GM23338 (cell line): ENCODE measurements around the gene ZNF787.

Experiments
- CREB1 ChIP-seq: fragments of 250-450 bp; sonication (Bioruptor Pico); IDR thresholded peaks from 2 replicates; pipeline ENCODE4 v1.5.0; 2020; ENCODE audit warnings: low read depth, mild to moderate bottlenecking, moderate library complexity
- EZH2 ChIP-seq: fragments of 200-600 bp; sonication (generic); IDR thresholded peaks from one replicate; pipeline ENCODE4 v1.8.0; 2017; ENCODE audit warnings: antibody characterized with exemption, mild to moderate bottlenecking, low read depth; ENCODE audit not compliant: unreplicated experiment
- EZH2phosphoT487 ChIP-seq: fragments of 200-600 bp; sonication (generic); IDR thresholded peaks from one replicate; pipeline ENCODE4 v1.8.1; 2018; ENCODE audit warnings: antibody characterized with exemption; ENCODE audit not compliant: unreplicated experiment
- POLR2AphosphoS5 ChIP-seq: IDR thresholded peaks from 2 replicates; pipeline ENCODE4 v1.6.1; 2016; ENCODE audit warnings: antibody characterized with exemption, low read depth
- STAT1 ChIP-seq: IDR thresholded peaks from one replicate; pipeline ENCODE4 v1.6.1; 2016; ENCODE audit warnings: antibody characterized with exemption; ENCODE audit not compliant: unreplicated experiment
- ZNF114 ChIP-seq: fragments of 250-450 bp; sonication (Bioruptor Pico); IDR thresholded peaks from 2 replicates; pipeline ENCODE4 v1.5.0; 2020; ENCODE audit warnings: mild to moderate bottlenecking, moderate library complexity
- ZNF331 ChIP-seq: fragments of 250-450 bp; sonication (Bioruptor Pico); IDR thresholded peaks from 2 replicates; pipeline ENCODE4 v1.5.0; 2020; ENCODE audit warnings: low read depth, mild to moderate bottlenecking, moderate library complexity
- TF ChIP-seq, protein P1 (sequence below), 2 experiments: fragments of 200-600 bp in 1 of 2; sonication (generic) in 1 of 2; conservative IDR thresholded peaks; 2 replicates each; pipeline versions ENCODE4 v1.5.1 to v1.6.1; 2016 to 2017; ENCODE audit warnings: antibody characterized with exemption in 2 of 2, low read depth in 2 of 2, mild to moderate bottlenecking in 2 of 2, moderate library complexity in 1 of 2
- TF ChIP-seq, protein P2 (sequence below): IDR thresholded peaks from one replicate; pipeline ENCODE4 v1.6.1; 2018; ENCODE audit warnings: antibody characterized with exemption; ENCODE audit not compliant: unreplicated experiment
- TF ChIP-seq, protein P3 (sequence below): IDR thresholded peaks from 2 replicates; pipeline ENCODE4 v1.6.1; 2016; ENCODE audit warnings: antibody characterized with exemption
- TF ChIP-seq, protein P4 (sequence below): fragments of 250-450 bp; sonication (Bioruptor Pico); IDR thresholded peaks from 2 replicates; pipeline ENCODE4 v1.5.0; 2020; ENCODE audit warnings: mild to moderate bottlenecking, moderate library complexity

DNA sequence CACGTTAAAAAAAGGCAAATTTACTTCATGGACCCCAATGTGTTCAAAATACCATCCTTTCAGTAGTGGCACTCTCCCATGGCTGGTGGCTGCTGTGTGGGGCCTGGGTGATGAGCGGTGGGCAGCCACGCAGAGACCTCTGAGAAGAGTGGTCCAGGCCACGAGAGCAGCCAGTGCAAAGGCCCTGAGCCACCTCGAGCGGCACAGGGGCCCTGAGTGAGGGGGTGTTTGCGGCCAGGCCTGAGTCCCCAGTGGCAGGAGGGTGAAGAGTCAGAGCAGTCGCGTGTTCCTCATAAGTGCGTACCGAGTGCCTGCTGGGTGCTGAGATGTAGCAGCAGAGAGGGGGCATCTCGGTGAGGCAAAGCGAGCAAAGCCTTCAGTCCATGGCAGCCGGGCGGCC lies 27.0 kb upstream of the ZNF787 start:
- TF ChIP-seq, protein P1, sequence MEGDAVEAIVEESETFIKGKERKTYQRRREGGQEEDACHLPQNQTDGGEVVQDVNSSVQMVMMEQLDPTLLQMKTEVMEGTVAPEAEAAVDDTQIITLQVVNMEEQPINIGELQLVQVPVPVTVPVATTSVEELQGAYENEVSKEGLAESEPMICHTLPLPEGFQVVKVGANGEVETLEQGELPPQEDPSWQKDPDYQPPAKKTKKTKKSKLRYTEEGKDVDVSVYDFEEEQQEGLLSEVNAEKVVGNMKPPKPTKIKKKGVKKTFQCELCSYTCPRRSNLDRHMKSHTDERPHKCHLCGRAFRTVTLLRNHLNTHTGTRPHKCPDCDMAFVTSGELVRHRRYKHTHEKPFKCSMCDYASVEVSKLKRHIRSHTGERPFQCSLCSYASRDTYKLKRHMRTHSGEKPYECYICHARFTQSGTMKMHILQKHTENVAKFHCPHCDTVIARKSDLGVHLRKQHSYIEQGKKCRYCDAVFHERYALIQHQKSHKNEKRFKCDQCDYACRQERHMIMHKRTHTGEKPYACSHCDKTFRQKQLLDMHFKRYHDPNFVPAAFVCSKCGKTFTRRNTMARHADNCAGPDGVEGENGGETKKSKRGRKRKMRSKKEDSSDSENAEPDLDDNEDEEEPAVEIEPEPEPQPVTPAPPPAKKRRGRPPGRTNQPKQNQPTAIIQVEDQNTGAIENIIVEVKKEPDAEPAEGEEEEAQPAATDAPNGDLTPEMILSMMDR (conservative IDR thresholded peaks at IDR 0.05; ENCODE audit: low read depth in 2 of 2): no peak
- TF ChIP-seq, protein P2, sequence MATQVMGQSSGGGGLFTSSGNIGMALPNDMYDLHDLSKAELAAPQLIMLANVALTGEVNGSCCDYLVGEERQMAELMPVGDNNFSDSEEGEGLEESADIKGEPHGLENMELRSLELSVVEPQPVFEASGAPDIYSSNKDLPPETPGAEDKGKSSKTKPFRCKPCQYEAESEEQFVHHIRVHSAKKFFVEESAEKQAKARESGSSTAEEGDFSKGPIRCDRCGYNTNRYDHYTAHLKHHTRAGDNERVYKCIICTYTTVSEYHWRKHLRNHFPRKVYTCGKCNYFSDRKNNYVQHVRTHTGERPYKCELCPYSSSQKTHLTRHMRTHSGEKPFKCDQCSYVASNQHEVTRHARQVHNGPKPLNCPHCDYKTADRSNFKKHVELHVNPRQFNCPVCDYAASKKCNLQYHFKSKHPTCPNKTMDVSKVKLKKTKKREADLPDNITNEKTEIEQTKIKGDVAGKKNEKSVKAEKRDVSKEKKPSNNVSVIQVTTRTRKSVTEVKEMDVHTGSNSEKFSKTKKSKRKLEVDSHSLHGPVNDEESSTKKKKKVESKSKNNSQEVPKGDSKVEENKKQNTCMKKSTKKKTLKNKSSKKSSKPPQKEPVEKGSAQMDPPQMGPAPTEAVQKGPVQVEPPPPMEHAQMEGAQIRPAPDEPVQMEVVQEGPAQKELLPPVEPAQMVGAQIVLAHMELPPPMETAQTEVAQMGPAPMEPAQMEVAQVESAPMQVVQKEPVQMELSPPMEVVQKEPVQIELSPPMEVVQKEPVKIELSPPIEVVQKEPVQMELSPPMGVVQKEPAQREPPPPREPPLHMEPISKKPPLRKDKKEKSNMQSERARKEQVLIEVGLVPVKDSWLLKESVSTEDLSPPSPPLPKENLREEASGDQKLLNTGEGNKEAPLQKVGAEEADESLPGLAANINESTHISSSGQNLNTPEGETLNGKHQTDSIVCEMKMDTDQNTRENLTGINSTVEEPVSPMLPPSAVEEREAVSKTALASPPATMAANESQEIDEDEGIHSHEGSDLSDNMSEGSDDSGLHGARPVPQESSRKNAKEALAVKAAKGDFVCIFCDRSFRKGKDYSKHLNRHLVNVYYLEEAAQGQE: no peak
- TF ChIP-seq POLR2AphosphoS5 (no peak), CREB1 (CRISPR knock-in tag) (no peak), EZH2phosphoT487 (no peak), EZH2 (no peak), STAT1 (no peak), ZNF114 (CRISPR knock-in tag) (no peak), ZNF331 (CRISPR knock-in tag) (no peak)
- TF ChIP-seq, protein P3, sequence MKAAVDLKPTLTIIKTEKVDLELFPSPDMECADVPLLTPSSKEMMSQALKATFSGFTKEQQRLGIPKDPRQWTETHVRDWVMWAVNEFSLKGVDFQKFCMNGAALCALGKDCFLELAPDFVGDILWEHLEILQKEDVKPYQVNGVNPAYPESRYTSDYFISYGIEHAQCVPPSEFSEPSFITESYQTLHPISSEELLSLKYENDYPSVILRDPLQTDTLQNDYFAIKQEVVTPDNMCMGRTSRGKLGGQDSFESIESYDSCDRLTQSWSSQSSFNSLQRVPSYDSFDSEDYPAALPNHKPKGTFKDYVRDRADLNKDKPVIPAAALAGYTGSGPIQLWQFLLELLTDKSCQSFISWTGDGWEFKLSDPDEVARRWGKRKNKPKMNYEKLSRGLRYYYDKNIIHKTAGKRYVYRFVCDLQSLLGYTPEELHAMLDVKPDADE: no peak
- TF ChIP-seq, protein P4, sequence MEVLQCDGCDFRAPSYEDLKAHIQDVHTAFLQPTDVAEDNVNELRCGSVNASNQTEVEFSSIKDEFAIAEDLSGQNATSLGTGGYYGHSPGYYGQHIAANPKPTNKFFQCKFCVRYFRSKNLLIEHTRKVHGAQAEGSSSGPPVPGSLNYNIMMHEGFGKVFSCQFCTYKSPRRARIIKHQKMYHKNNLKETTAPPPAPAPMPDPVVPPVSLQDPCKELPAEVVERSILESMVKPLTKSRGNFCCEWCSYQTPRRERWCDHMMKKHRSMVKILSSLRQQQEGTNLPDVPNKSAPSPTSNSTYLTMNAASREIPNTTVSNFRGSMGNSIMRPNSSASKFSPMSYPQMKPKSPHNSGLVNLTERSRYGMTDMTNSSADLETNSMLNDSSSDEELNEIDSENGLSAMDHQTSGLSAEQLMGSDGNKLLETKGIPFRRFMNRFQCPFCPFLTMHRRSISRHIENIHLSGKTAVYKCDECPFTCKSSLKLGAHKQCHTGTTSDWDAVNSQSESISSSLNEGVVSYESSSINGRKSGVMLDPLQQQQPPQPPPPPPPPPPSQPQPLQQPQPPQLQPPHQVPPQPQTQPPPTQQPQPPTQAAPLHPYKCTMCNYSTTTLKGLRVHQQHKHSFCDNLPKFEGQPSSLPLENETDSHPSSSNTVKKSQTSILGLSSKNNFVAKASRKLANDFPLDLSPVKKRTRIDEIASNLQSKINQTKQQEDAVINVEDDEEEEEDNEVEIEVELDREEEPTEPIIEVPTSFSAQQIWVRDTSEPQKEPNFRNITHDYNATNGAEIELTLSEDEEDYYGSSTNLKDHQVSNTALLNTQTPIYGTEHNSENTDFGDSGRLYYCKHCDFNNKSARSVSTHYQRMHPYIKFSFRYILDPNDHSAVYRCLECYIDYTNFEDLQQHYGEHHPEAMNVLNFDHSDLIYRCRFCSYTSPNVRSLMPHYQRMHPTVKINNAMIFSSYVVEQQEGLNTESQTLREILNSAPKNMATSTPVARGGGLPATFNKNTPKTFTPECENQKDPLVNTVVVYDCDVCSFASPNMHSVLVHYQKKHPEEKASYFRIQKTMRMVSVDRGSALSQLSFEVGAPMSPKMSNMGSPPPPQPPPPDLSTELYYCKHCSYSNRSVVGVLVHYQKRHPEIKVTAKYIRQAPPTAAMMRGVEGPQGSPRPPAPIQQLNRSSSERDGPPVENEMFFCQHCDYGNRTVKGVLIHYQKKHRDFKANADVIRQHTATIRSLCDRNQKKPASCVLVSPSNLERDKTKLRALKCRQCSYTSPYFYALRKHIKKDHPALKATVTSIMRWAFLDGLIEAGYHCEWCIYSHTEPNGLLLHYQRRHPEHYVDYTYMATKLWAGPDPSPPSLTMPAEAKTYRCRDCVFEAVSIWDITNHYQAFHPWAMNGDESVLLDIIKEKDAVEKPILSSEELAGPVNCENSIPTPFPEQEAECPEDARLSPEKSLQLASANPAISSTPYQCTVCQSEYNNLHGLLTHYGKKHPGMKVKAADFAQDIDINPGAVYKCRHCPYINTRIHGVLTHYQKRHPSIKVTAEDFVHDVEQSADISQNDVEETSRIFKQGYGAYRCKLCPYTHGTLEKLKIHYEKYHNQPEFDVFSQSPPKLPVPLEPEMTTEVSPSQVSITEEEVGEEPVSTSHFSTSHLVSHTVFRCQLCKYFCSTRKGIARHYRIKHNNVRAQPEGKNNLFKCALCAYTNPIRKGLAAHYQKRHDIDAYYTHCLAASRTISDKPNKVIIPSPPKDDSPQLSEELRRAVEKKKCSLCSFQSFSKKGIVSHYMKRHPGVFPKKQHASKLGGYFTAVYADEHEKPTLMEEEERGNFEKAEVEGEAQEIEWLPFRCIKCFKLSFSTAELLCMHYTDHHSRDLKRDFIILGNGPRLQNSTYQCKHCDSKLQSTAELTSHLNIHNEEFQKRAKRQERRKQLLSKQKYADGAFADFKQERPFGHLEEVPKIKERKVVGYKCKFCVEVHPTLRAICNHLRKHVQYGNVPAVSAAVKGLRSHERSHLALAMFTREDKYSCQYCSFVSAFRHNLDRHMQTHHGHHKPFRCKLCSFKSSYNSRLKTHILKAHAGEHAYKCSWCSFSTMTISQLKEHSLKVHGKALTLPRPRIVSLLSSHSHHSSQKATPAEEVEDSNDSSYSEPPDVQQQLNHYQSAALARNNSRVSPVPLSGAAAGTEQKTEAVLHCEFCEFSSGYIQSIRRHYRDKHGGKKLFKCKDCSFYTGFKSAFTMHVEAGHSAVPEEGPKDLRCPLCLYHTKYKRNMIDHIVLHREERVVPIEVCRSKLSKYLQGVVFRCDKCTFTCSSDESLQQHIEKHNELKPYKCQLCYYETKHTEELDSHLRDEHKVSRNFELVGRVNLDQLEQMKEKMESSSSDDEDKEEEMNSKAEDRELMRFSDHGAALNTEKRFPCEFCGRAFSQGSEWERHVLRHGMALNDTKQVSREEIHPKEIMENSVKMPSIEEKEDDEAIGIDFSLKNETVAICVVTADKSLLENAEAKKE (CRISPR knock-in tag): no peak
